GM23338 (cell line): ENCODE measurements around the gene ACE2. TPM values are rescaled to one million over a fixed set of nuclear protein-coding genes. Genes with fewer than 3 reads are reported as not detected.

Experiments
- ATAC-seq: fragments of 200-7000 bp; cut with Tn5 transposase; 3 replicates; pipeline ENCODE4 v1.9.1; 2020
- DNase-seq: peaks from one replicate; pipeline ENCODE4 v3.0.0-alpha.2; 2015; ENCODE audit warnings: low spot score
- H2AFZ ChIP-seq: fragments of 200-600 bp; sonication (generic); 2 replicates; pipeline ENCODE4 v1.8.0; 2016; ENCODE audit warnings: antibody characterized with exemption, mild to moderate bottlenecking, moderate library complexity
- H3F3A ChIP-seq: fragments of 200-600 bp; sonication (generic); replicated peaks from 2 replicates; pipeline ENCODE4 v1.8.0; 2017; ENCODE audit warnings: antibody characterized with exemption, mixed run types, low read depth
- H3K27ac ChIP-seq: fragments of 200-600 bp; sonication (generic); 2 replicates; pipeline ENCODE4 v1.6.1; 2016; ENCODE audit warnings: low read depth
- H3K27me3 ChIP-seq: fragments of 200-600 bp; sonication (generic); 2 replicates; pipeline ENCODE4 v1.8.0; 2016; ENCODE audit warnings: mild to moderate bottlenecking, mixed run types, moderate library complexity; ENCODE audit not compliant: insufficient read depth
- H3K36me3 ChIP-seq: fragments of 200-600 bp; sonication (generic); 2 replicates; pipeline ENCODE4 v1.8.0; 2016; ENCODE audit warnings: mild to moderate bottlenecking; ENCODE audit not compliant: insufficient read depth
- H3K4me1 ChIP-seq: fragments of 200-600 bp; sonication (generic); 2 replicates; pipeline ENCODE4 v1.8.0; 2016; ENCODE audit warnings: mild to moderate bottlenecking, moderate library complexity; ENCODE audit not compliant: insufficient read depth
- H3K4me2 ChIP-seq: fragments of 200-600 bp; sonication (generic); 2 replicates; pipeline ENCODE4 v1.7.1; 2017; ENCODE audit warnings: mixed run types
- H3K4me3 ChIP-seq: fragments of 200-600 bp; sonication (generic); 2 replicates; pipeline ENCODE4 v1.6.1; 2016; ENCODE audit warnings: mixed run types
- H3K79me2 ChIP-seq: fragments of 200-600 bp; sonication (generic); replicated peaks from 2 replicates; pipeline ENCODE4 v1.8.0; 2017; ENCODE audit warnings: mild to moderate bottlenecking; ENCODE audit not compliant: insufficient read depth
- H3K9me2 ChIP-seq: fragments of 200-600 bp; sonication (generic); 2 replicates; pipeline ENCODE4 v1.8.0; 2017; ENCODE audit not compliant: insufficient read depth
- H4K20me1 ChIP-seq: fragments of 200-600 bp; sonication (generic); replicated peaks from 2 replicates; pipeline ENCODE4 v1.8.0; 2017; ENCODE audit warnings: mild to moderate bottlenecking; ENCODE audit not compliant: insufficient read depth
- H3K27ac Mint-ChIP-seq: 2 replicates; pipeline ENCODE4 v1.8.0; 2020; ENCODE audit warnings: inconsistent platforms, mild to moderate bottlenecking, moderate library complexity, mixed read lengths
- H3K27me3 Mint-ChIP-seq: 3 replicates; pipeline ENCODE4 v1.8.0; 2022; ENCODE audit warnings: low read depth, mild to moderate bottlenecking, moderate library complexity, mixed read lengths, inconsistent platforms; ENCODE audit not compliant: insufficient read depth, poor library complexity
- H3K36me3 Mint-ChIP-seq: 3 replicates; pipeline ENCODE4 v1.8.0; 2021; ENCODE audit warnings: low read depth, mild to moderate bottlenecking, inconsistent platforms, moderate library complexity, mixed read lengths
- H3K4me1 Mint-ChIP-seq: 3 replicates; pipeline ENCODE4 v1.8.0; 2020; ENCODE audit warnings: mild to moderate bottlenecking, inconsistent platforms, mixed read lengths
- H3K4me3 Mint-ChIP-seq: 3 replicates; pipeline ENCODE4 v1.8.0; 2021; ENCODE audit warnings: moderate library complexity, mild to moderate bottlenecking, inconsistent platforms, mixed read lengths
- H3K9me3 Mint-ChIP-seq: 3 replicates; pipeline ENCODE4 v1.8.0; 2020; ENCODE audit warnings: moderate library complexity, mild to moderate bottlenecking, inconsistent platforms, mixed read lengths
- ETS1 ChIP-seq: IDR thresholded peaks from 2 replicates; pipeline ENCODE4 v1.6.1; 2016; ENCODE audit warnings: antibody characterized with exemption
- NANOG ChIP-seq: IDR thresholded peaks from 2 replicates; pipeline ENCODE4 v1.6.1; 2016; ENCODE audit warnings: antibody characterized with exemption, borderline replicate concordance
- POLR2AphosphoS5 ChIP-seq: IDR thresholded peaks from 2 replicates; pipeline ENCODE4 v1.6.1; 2016; ENCODE audit warnings: antibody characterized with exemption, low read depth
- STAT1 ChIP-seq: IDR thresholded peaks from one replicate; pipeline ENCODE4 v1.6.1; 2016; ENCODE audit warnings: antibody characterized with exemption; ENCODE audit not compliant: unreplicated experiment
- ZNF331 ChIP-seq: fragments of 250-450 bp; sonication (Bioruptor Pico); IDR thresholded peaks from 2 replicates; pipeline ENCODE4 v1.5.0; 2020; ENCODE audit warnings: low read depth, mild to moderate bottlenecking, moderate library complexity
- ZNF462 ChIP-seq: fragments of 250-450 bp; sonication (Bioruptor Pico); IDR thresholded peaks from 2 replicates; pipeline ENCODE4 v1.5.0; 2020; ENCODE audit warnings: mild to moderate bottlenecking, moderate library complexity
- polyA plus RNA-seq: library from polyadenylated mRNA; unstranded; fragments of >200 nt; fragmentation: Nextera tagmentation; extraction: Ambion mirVana; gene quantifications from 2 replicates; pipeline ENCODE4 v1.2.1, GENCODE V29; 2016
- total RNA-seq: library from RNA; depleted of rRNA; stranded (reverse); fragments of >200 nt; shearing (Covaris generic); gene quantifications from 2 replicates; pipeline ENCODE4 v1.2.3, GENCODE V29; 2014

The ACE2 gene
- total and polyA plus RNA-seq, 2 experiments from 2014 or later: 0.10 TPM; not detected in 1

- TF ChIP-seq ZNF462 (CRISPR knock-in tag): no peak
- no peak for TF ChIP-seq POLR2AphosphoS5
- no peak for TF ChIP-seq ETS1
Observed at GRCh38 chrX:15515931-15516330, 84.8 kb downstream of the ACE2 start (continued).

- Histone ChIP-seq H3K27me3 (no peaks in the 10 kb centered on the region), H4K20me1 (no peaks in the 10 kb centered on the region), H3K36me3 (no peaks in the 10 kb centered on the region), H3K27ac (no peak overlapping the region), H2AFZ (no peak overlapping the region), H3K4me3 (no peak overlapping the region), H3K4me1 (no peaks in the 10 kb centered on the region), H3F3A (no peaks in the 10 kb centered on the region), H3K4me2 (no peak overlapping the region), H3K9me2 (no peaks in the 10 kb centered on the region), H3K79me2 (no peaks in the 10 kb centered on the region)
- Mint-ChIP-seq H3K9me3 (no peaks in the 10 kb centered on the region), H3K36me3 (no peaks in the 10 kb centered on the region), H3K27me3 (no peaks in the 10 kb centered on the region), H3K27ac (no peak overlapping the region), H3K4me1 (no peaks in the 10 kb centered on the region), H3K4me3 (no peak overlapping the region)
- ATAC-seq (no peak), DNase-seq (no peak)
- TF ChIP-seq ZNF331 (CRISPR knock-in tag) (no peak), NANOG (no peak), STAT1 (no peak), ETS1 (no peak), ZNF462 (CRISPR knock-in tag) (no peak)
Observed at GRCh38 chrX:15514279-15514678, 86.5 kb downstream of the ACE2 start.
